Measurements from ENCODE around the gene SAC3D1. TPM values are rescaled to one million over a fixed set of nuclear protein-coding genes. Genes with fewer than 3 reads are reported as not detected.
A peak's percentile ranks its signal among the peaks of the same experiment; 100 is the strongest.

The SAC3D1 gene
- total and polyA plus RNA-seq, 9 of the 15 experiments (the other 6 are each of a cell fraction or from before 2014, with no cell fraction given) = 0.20 to 35.2 (median 5.8) TPM

- TF ChIP-seq NFIC (IDR thresholded peaks at IDR 0.05) (no peak; the same call in 1 of the 2 replicates), MAZ (CRISPR knock-in tag; conservative IDR thresholded peaks at IDR 0.05 in 1 of 2, IDR thresholded peaks at IDR 0.05 in 1 of 2) (peak; percentile 72 to 89), ETS2 (tag; IDR thresholded peaks at IDR 0.05; ENCODE audit: borderline replicate concordance, poor library complexity, severe bottlenecking) (no peak), NRF1 (conservative IDR thresholded peaks at IDR 0.05 in 1 of 2, IDR thresholded peaks at IDR 0.05 in 1 of 2) (peak; percentile 46 to 55), CHD7 (IDR thresholded peaks at IDR 0.05; ENCODE audit: low read depth, low read length) (no peak), SMC3 (conservative IDR thresholded peaks at IDR 0.05; ENCODE audit: insufficient read depth, low read depth, low read length) (0 out of 2 replicates have a peak, but pooled peaks have one; percentile 18), JUNB (CRISPR knock-in tag; conservative IDR thresholded peaks at IDR 0.05) (no peak), CCAR2 (IDR thresholded peaks at IDR 0.05; ENCODE audit: low read depth, low read length) (no peak), ZKSCAN8 (CRISPR knock-in tag; IDR thresholded peaks at IDR 0.05) (no peak), RFX7 (CRISPR knock-in tag; IDR thresholded peaks at IDR 0.05) (no peak), SMAD1 (IDR thresholded peaks at IDR 0.05; ENCODE audit: low read depth, low read length, partially characterized antibody) (peak; percentile 81)
- TF ChIP-seq, protein P1, sequence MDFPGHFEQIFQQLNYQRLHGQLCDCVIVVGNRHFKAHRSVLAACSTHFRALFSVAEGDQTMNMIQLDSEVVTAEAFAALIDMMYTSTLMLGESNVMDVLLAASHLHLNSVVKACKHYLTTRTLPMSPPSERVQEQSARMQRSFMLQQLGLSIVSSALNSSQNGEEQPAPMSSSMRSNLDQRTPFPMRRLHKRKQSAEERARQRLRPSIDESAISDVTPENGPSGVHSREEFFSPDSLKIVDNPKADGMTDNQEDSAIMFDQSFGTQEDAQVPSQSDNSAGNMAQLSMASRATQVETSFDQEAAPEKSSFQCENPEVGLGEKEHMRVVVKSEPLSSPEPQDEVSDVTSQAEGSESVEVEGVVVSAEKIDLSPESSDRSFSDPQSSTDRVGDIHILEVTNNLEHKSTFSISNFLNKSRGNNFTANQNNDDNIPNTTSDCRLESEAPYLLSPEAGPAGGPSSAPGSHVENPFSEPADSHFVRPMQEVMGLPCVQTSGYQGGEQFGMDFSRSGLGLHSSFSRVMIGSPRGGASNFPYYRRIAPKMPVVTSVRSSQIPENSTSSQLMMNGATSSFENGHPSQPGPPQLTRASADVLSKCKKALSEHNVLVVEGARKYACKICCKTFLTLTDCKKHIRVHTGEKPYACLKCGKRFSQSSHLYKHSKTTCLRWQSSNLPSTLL (IDR thresholded peaks at IDR 0.05) = no peak
- TF ChIP-seq, protein P2, sequence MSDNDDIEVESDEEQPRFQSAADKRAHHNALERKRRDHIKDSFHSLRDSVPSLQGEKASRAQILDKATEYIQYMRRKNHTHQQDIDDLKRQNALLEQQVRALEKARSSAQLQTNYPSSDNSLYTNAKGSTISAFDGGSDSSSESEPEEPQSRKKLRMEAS (CRISPR knock-in tag; IDR thresholded peaks at IDR 0.05) = peak; percentile 80
Measured at GRCh38 chr11:65083834-65084597, 43.0 kb downstream of the SAC3D1 start, which contains the start of the genes CDCA5 and ZFPL1 (continued).
